ENCODE data around the gene ITPR1. TPM values are rescaled to one million over a fixed set of nuclear protein-coding genes. Genes with fewer than 3 reads are reported as not detected.

Gene ITPR1
- total RNA-seq, 1 donor from 2014 or later, result 25.9 TPM

DNA sequence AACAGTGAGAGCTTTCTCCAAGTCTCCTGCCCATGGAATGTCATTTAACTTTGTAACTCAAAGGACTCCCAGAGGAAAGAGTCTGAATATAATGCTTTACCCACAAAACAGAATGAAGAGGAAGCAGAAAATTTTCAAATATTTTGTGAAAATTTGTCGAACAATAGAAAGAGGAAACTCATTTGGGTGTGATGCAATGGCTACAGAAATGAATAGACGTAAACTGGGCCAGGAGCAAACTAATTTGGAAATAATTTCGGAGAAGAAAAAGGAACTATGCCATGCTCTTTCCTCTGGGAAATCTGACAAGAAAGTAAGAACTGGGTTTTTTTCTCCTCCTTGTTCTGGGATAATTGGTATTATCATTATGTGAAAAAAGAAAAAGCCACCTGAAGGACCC lies 14.9 kb upstream of the ITPR1 start:
- DNase-seq (ENCODE audit: low read depth), result no peak

DNA sequence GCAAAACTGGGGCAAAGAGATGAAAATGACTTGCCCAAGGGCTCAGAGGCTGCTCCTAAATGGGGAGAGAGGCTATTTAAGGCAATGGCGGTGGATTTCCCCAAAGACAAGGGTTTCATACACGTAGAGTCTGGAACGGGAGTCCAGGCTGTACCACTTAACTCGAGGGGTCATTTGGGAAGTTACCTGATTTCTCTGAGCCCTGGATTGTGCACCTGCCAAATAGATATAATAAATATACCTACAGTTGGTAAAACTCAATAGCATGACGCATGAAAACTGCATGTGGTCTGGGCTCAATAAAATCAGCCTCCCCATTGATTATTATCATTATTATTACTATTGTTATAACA lies 1.3 kb upstream of the ITPR1 start:
- DNase-seq (ENCODE audit: low read depth), result no peak

DNA sequence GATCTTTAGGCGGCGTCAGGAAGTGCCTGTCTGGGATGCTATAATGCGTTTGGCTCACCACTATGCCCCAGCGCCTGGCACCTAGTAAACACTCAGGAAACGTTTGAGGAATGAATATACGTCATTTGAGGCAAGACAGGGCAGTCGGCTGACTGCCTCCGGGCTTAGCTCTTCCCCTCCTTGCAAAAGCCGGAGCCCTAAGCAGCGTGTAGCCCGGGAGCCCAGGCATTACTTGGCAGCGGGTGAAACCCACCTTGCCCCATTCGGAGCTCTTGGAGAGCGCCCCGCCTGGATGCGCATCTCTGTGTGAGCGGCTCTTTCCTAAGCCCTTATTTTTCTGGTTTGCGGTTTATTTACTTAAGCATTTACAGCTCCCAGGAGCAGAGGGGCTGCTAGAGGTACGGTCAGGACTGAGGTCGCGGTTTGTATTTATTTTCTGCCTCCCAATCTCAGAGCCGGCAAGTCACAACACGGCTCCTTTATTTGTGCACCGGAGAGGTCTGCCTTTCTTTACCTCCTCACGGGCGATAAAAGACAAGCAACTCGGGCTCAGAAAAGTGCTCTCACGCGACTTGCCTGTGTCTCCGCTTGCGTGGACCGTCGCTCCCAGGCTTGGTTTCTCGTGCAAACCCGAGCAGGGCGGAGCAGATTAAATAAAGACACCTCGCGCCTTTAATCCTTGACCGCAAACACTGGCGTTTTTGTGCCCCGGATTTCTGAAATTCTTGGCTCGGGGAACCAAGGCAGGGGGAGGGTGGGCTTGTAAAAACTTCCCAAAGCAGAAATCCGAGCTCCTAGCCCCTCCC lies 737 bp upstream of the ITPR1 start:
- peak; percentile 85 for DNase-seq (ENCODE audit: low read depth)

DNA sequence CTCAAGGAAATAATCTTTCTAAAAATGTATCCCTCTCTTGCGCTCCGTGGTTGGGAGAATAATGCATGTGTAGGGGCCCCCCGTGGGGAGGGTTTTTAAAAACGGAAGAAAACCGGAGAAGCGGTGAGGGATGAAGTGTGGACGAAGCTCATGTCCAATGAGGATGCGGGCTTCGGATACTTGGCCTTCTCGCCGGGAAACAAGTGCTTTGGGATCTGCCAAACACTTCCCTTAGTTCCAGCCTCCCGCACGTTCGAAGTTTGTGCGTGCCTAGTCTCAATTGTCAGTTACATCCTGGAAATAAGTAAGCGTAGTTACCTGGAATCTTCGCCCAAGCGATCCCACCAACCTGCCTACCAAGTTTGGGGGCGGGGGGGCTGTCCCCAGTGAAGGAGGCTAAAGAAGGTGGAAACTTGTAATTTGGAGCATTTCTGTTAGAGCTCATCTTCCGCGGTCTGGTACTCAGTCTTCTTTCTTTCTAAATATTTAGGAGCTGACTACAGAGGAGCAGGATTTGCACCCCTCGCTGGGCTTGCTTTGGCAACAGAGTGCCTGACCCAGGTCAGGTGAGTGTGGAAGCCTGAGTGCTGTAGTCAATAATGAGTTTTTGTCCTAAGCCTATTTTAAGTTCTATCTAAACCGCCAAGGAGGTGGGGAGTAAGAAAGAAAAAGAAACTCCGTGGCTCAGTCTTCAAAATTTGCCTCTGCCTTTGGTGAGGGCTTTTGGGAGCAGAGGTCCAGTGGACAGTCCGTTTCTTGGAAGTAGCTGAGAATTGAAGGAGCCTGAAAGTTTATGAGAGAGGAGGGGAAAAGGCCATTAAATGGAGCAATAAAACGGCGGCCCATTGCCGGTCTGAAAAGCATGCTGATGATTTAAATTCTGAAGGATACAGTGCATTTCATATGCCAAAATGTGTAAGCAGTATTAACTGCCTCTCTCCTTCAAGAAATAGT lies 1.1 kb downstream of the ITPR1 start:
- DNase-seq (ENCODE audit: low read depth), result peak; percentile 30

DNA sequence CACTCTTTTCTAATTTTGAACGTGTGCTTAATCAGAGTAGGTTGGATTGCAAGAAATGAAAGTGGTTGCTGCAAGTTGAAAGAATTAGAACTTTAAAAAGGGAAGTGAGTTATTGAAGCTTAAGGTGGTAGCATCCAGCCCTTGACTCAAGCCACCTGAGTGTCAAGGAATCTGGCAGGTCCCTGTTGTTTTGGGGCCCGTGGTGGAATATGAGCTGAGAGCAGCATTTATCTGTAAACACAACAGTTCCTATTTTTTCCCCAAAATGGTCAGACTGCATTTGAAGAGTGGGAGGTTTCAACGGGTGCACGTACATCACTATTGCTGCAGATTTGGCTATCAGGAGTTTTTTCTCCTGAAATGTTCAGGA lies 1.7 kb downstream of the ITPR1 start:
- no peak for DNase-seq (ENCODE audit: low read depth)

DNA sequence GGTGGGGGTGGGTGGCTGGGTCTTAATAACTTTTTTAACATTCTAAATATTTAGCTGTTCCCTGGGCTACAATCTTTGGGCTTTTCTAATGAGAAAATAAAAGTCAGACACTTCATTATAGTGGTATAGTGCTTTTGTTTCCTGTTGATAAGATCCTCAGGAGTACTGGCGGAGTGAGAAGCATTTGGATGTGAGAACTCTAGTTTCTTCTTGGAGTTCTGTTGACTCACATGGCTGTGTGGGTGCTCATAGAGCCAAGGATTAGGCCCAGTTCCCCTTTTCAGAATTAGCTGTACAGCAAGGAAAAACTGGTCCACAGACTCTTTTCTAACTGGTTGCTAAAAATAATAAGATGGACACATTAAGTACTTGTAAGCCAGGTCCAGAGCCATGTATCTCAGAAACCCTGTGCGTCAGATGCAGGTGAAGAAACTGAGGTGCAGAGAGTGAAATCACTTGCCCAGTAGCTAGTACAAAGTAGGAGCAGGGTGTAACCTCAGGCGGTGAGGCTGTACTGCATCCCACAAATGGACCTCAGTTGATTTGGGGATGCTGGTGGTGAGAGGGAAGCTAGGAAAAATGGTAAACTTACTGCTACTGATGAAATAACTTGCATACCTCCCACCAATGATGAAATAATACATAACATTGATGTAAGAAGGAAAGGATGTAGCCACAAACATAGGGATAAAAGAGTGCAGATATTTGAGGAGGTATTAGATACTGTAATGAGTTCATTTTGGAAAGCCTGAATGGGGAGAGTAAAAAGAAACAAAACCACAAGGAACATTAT lies 2.3 kb downstream of the ITPR1 start:
- DNase-seq (ENCODE audit: low read depth), result no peak

DNA sequence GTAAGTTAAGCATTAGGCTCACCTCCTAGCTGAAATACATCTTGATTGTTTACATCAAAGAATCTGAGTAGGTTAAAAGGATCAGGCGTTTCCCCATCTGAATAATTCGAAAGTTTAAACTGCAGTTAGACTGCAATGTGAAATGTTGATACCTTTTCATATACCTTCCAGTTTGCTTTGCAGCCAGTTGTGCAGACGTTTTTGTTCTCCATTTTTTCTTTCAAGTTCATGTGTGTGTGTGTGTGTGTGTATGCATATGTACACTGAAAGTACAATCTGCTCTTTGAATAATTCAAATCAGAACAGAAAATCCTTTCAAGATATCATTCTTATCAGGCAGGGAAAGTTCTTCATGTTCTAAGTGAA lies 2.9 kb downstream of the ITPR1 start:
- DNase-seq (ENCODE audit: low read depth), result no peak

DNA sequence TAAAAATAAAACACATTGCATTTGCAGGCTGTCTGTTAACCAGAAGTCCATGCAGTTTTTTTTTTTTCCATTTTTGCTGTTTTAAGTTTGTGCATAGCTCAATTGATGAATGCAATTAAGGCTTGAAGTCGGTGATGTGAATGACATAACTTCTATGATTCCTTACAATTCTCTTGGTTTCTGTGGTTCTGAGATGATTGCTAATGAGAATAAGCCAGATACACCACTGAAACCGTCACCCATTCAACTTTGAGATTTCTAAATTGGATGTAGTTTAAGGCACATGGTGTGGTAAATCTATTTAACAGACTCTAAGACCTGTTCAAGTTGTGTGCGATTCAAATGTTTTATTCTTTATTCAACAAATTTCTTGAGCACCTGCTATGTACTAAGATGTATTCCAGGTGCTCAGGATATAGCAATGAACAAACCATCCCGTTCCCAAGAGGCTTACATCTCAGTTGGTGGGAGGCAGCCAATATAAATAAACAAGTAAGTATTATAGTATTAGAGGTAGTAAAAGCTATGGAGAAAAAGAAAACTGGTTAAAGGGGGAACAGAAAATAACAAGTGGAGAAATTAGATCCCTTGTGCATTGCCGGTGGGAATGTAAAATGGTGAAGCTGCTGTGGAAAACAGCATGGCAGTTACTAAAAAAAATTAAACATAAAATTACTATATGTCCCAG lies 4.0 kb downstream of the ITPR1 start:
- DNase-seq (ENCODE audit: low read depth), result no peak

DNA sequence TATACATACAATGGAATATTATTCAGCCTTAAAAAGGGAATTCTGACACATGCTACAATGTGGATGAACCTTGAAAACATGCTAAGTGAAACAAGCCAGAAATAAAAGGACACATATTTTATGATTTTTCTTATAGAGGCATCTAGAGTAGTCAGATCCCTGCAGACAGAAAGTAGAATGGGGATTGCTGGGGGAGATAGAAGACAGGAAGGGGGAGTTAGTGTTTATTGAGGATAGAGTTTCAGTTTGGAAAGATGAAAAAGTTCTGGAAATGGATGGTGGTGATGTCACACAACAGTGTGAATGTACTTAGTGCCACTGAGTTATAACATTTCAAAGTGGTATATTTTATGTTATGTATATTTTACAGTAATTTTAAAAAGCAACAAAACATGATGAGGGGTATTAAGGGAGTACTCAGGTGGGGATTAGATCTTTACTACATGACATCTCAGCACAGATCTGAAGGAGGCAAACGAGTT lies 4.7 kb downstream of the ITPR1 start:
- no peak for DNase-seq (ENCODE audit: low read depth)

DNA sequence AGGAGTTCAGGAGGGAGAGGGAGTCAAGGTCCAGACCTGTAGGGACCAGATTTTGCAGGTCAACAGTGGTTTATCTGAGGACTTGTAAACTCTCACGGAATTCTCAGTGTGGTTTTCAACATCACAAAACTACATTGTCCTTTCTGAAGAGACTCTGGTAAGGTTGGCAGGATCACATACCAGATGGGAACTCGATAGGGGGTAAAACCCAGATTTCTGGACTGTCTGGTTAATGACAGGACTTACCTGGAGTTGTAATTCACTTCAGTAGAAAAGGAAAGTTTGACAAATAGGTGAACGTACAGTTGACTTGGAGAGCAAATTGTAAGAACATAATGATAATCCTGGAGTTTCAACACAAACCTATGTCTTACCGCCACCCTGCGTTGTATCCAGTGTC lies 5.3 kb downstream of the ITPR1 start:
- DNase-seq (ENCODE audit: low read depth), result no peak

DNA sequence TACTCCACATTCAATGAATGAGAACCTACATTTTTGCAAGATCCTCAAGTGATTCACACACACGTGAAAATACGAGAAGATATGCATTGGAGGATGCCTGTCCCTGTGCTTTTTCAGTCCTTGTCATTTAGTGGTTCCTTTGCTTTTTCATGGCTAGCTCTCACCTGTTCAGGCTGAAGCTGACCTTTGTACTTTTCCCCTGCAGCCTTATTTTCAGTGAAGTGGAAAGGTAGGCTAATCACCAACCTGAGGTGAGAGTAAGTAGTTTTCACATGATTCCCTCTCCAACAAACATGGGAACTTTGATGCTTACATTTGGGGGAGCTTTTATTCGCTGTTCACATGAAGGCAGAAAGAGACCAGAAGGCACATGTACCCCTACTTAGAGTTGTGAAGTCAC lies 8.3 kb downstream of the ITPR1 start:
- no peak for DNase-seq (ENCODE audit: low read depth)

DNA sequence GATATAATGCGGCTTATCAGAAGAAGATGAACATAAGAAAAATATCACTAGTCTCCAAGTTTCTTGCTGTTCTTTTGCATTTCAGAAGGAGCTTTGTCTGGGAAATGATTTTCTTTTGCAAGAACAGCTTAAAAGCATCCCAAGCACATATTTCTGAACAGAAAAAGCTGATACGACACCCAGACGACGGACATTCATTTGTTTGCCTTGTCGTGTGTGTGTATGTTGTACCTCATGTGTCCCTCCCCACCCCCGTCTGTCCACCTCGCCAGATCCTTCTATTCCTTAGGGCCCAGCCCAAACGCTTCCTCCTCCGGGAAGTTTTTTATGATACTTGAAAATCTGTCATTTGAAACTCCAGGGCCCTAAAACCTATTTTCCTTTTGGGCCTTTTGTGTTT lies 8.8 kb downstream of the ITPR1 start:
- DNase-seq (ENCODE audit: low read depth), result no peak

DNA sequence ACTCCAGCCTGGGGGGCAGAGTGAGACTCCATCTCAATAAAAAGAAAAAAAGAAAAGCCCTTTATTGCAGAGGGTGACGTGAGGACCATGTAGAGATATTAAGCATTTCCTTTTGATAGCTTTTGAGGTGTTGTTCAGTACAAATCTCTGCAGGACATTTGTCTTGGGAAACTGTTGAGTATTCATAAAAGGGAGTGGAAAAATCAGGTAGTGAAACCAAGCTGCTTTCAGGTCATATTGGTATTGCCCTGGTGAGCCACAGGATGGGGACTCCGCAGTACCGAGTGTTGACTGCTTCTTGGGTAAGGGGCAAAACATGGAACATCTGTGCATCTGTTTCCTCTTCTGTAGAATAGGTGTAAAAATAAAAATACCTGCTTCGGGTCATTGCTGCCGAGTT lies 9.9 kb downstream of the ITPR1 start:
- no peak for DNase-seq (ENCODE audit: low read depth)

DNA sequence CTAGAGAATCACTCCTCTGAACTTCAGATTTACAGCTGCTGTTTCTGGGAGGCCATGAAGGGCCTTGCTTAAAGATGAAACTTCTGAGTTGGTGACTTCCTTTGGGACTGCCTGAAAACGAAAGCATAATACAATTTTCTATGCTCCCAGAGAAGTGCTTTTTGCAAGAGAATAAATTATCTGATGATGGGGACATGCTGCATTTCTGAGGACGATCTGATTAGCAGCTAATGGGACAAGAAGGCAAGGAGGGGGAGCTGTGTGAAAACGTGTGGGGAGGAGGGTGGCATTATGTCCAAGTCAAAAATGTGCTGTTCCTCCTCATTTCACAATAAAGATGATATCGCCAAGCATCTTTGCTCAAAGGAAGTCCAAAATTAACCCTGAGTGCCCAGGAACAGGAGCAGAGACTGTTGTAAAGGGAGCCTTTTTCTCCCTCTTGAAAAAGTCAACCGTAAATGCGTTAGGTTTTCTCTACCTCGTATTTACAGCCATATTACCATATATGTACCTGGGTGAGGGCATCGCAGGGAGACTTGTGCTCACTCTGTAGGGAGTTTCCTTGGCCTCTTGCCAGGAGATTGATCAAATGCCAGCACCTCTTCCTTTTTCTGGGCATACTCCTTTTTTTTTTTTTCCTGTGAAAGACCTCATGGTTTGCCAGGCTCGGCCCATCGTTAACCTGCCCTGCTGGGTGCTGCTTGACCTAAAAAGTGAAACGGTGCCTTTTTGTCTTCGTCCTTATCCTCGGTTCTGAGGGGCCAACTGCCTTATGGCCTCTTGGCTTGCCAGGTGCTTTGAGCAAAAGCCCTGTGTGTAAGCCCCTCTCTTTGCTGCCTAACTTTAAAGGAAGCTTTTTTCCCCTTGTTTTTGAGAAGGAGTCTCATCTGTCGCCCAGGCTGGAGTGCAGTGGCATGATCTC lies 11.5 kb downstream of the ITPR1 start:
- DNase-seq (ENCODE audit: low read depth), result no peak

DNA sequence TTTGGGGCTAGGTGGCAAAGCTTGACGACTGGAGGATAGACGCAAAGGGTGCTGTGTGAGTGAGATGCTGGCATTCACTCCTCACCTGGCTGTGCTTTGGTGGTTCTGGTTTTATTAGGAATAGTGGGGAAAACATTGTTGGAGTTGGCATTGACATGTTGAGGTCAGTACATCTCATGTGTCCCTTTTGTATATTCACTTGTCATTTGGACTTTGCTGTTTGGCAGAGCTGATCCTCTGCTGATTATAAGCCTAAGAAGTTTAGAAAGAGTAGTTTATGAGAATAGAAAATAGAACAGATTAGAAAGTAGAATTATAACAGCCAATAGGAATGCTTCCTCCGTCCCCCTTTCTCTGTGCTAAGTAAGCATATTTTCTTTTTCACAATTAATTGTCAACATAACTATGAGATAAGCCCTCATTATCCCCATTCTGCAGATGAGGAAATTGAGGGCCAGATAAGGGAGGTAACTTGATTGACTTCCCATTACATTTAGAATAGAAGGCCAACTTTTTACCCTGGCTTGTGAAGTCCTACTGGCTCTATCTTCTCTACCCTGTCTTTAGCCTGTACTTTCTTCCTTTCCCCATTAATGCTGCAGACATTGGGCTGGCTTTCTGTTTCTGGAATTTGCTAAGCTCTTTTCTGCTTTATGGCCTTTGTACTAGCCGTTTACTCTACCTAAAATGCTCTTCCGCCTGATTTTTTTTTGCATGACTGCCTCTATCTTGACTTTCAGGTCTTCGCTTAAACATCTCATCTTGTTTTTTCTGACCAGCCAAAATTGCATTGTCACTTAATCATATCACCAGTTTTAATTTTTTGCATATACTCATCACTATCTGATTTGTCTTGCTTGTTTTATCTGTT lies 12.8 kb downstream of the ITPR1 start:
- no peak for DNase-seq (ENCODE audit: low read depth)

DNA sequence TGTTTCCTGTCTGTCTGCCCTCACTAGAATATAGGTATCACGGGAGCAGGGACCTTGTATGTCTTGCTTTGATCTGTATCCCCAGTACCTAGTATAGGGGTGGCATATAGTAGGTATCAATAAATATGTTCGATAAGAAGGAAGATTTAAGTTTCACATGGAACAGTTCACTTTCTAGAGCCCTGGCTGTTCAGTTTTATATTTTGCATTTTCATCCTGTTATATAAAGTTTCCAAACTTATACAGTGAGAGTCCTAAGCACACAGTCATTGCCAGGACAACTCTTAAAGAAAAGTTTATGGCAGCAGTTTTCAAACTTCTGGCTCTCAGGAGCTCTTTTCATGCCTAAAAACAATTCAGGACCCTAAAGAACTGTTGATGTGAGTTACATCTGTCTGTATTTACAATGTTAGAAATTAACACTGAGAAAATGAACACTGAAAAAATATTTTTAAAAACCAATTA lies 13.4 kb downstream of the ITPR1 start:
- no peak for DNase-seq (ENCODE audit: low read depth)

DNA sequence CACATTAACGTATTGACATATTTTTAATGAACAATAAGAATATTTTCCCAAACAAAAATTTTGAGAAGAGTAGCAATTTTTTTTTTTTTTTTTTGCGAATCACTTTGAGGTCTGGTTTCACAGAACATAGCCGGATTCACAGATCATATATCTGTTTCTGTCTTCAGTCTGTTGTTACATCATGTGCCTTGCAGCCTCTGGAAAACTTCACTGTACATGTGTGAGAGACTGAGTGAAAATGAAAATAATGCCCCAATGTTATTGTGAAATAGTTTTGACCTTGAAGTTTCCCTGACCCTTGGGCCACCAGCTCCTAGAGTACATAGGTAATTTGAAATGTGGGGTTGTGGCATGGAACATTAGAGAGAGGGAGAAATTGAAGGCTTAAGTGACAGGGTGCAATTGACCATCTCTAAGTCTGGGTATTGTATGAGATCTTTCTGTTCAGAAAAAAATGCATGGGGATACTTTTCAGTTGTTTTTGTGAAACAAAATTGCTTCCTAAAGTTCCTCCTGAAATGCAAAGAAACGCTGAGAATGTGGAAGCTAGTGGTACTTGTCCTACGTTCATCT lies 14.0 kb downstream of the ITPR1 start:
- DNase-seq (ENCODE audit: low read depth), result no peak

Data from myocyte (in vitro differentiated cells).